ENCODE data around the gene NOP14.

Gene NOP14

GRCh38 chr4:2907706-2908293, 55.4 kb downstream of the NOP14 start:
- TF ChIP-seq CTCF (conservative IDR thresholded peaks at IDR 0.05) = no peak
- peak overlapping the region; percentile 98 for H3K27ac ChIP-seq

- peak overlapping the region; percentile 98 for H3K27ac ChIP-seq
- no peak for TF ChIP-seq CTCF (conservative IDR thresholded peaks at IDR 0.05)
Observed at GRCh38 chr4:2907226-2907625, 56.0 kb downstream of the NOP14 start.

GRCh38 chr4:2906218-2906617, 57.0 kb downstream of the NOP14 start:
- peak overlapping the region; percentile 98 for H3K27ac ChIP-seq
- TF ChIP-seq CTCF (conservative IDR thresholded peaks at IDR 0.05) = no peak

GRCh38 chr4:2905544-2905943, 57.7 kb downstream of the NOP14 start:
- TF ChIP-seq CTCF (conservative IDR thresholded peaks at IDR 0.05) = no peak
- H3K27ac ChIP-seq = peak overlapping the region; percentile 98

GRCh38 chr4:2902126-2902525, 61.1 kb downstream of the NOP14 start:
- no peak for TF ChIP-seq CTCF (conservative IDR thresholded peaks at IDR 0.05)
- peak overlapping the region; percentile 83 for H3K27ac ChIP-seq

GRCh38 chr4:2901186-2901585, 62.0 kb downstream of the NOP14 start:
- H3K27ac ChIP-seq = peak overlapping the region; percentile 83
- no peak for TF ChIP-seq CTCF (conservative IDR thresholded peaks at IDR 0.05)

- no peak for TF ChIP-seq CTCF (conservative IDR thresholded peaks at IDR 0.05)
- peak overlapping the region; percentile 83 for H3K27ac ChIP-seq
Observed at GRCh38 chr4:2900741-2901140, 62.5 kb downstream of the NOP14 start.
